H1 (cell line): ENCODE measurements around the gene THRB. TPM values are rescaled to one million over a fixed set of nuclear protein-coding genes. Genes with fewer than 3 reads are reported as not detected.

Experiments used
- CTCF ChIA-PET: fragments of 300-600 bp; sonication (Branson Sonifier 250); formaldehyde crosslinking; loops from one replicate; lab custom pipeline; 2021; ENCODE audit not compliant: partially characterized antibody; lab: Charles Lee
- POLR2A ChIA-PET: fragments of 300-600 bp; sonication (Branson Sonifier 250); formaldehyde crosslinking; loops from one replicate; lab custom pipeline; 2021; ENCODE audit warnings: inconsistent platforms; ENCODE audit not compliant: partially characterized antibody; lab: Charles Lee
- DNase-seq, 2 experiments: peaks; one replicate each; pipeline versions ENCODE4 v3.0.0 to v3.0.0-alpha.2; 2010 to 2022; ENCODE audit warnings: low spot score in 2 of 2, low read depth in 1 of 2, mixed read lengths in 1 of 2
- FAIRE-seq: peaks from 2 replicates; lab custom pipeline; 2011; peaks lifted over from hg19 to GRCh38; lab: Jason Lieb, UNC
- H2AFZ ChIP-seq: 2 replicates; pipeline ENCODE4 v1.8.1; 2012; ENCODE audit warnings: low read length, inconsistent platforms
- H2AK5ac ChIP-seq: 2 replicates; pipeline ENCODE4 v1.6.1; 2013; ENCODE audit warnings: low read depth, low read length
- H2BK120ac ChIP-seq: replicated peaks from 2 replicates; pipeline ENCODE3; 2013; ENCODE audit warnings: low read depth, low read length, inconsistent platforms
- H2BK12ac ChIP-seq: 2 replicates; pipeline ENCODE4 v1.6.1; 2013; ENCODE audit warnings: low read depth, low read length
- H2BK15ac ChIP-seq: 2 replicates; pipeline ENCODE4 v1.6.1; 2013; ENCODE audit warnings: low read length
- H2BK20ac ChIP-seq: 2 replicates; pipeline ENCODE4 v1.6.1; 2013; ENCODE audit warnings: low read length
- H2BK5ac ChIP-seq: 2 replicates; pipeline ENCODE4 v1.6.1; 2013; ENCODE audit warnings: low read depth, low read length
- H3K14ac ChIP-seq: 2 replicates; pipeline ENCODE4 v1.6.1; 2013; ENCODE audit warnings: inconsistent platforms; ENCODE audit not compliant: insufficient read length
- H3K18ac ChIP-seq: 2 replicates; pipeline ENCODE4 v1.6.1; 2013; ENCODE audit warnings: low read length; ENCODE audit errors: extremely low read depth
- H3K23ac ChIP-seq: 2 replicates; pipeline ENCODE4 v1.6.1; 2013; ENCODE audit warnings: inconsistent platforms; ENCODE audit not compliant: insufficient read length
- H3K23me2 ChIP-seq: 2 replicates; pipeline ENCODE4 v1.6.1; 2013; ENCODE audit warnings: low read depth, low read length
- H3K27ac ChIP-seq: 2 replicates; pipeline ENCODE4 v1.6.1; 2011; ENCODE audit warnings: low read depth, low read length, inconsistent platforms
- H3K27me3 ChIP-seq, 4 experiments: replicated peaks in 1 of 4; 1 replicate in 1 of 4; 2 replicates in 3 of 4; pipeline versions ENCODE4 v1.6.1 to v1.8.1; 2011 to 2013; ENCODE audit warnings: low read length in 3 of 4, mild to moderate bottlenecking in 3 of 4, inconsistent platforms in 2 of 4, mixed read lengths in 2 of 4, moderate library complexity in 1 of 4; ENCODE audit not compliant: control insufficient read depth in 3 of 4, insufficient read depth in 3 of 4; ENCODE audit errors: extremely low read depth in 1 of 4
- H3K36me3 ChIP-seq, 4 experiments: 2 replicates each; pipeline versions ENCODE4 v1.6.1 to v1.8.1; 2011 to 2013; ENCODE audit warnings: mild to moderate bottlenecking in 4 of 4, low read length in 3 of 4, moderate library complexity in 2 of 4, control low read depth in 1 of 4, inconsistent platforms in 1 of 4; ENCODE audit not compliant: insufficient read depth in 4 of 4, control insufficient read depth in 2 of 4
- H3K4ac ChIP-seq: replicated peaks from 2 replicates; pipeline ENCODE3; 2013; ENCODE audit warnings: low read length, low read depth, mixed read lengths, inconsistent platforms; ENCODE audit not compliant: insufficient read length
- H3K4me1 ChIP-seq, 4 experiments: replicated peaks in 1 of 4; 1 replicate in 1 of 4; 2 replicates in 3 of 4; pipeline versions ENCODE4 v1.6.1 to v1.8.1; 2011 to 2013; ENCODE audit warnings: low read length in 3 of 4, inconsistent platforms in 2 of 4, mixed read lengths in 1 of 4; ENCODE audit not compliant: insufficient read depth in 4 of 4, control insufficient read depth in 3 of 4
- H3K4me2 ChIP-seq, 2 experiments: 2 replicates each; pipeline versions ENCODE4 v1.6.1 to v1.8.1; 2011 to 2013; ENCODE audit warnings: low read depth in 2 of 2, low read length in 2 of 2, control low read depth in 1 of 2, inconsistent platforms in 1 of 2, mild to moderate bottlenecking in 1 of 2; ENCODE audit not compliant: insufficient read depth in 1 of 2
- H3K4me3 ChIP-seq, 4 experiments: fragments of 200-600, 300-600 bp in 1 of 4; sonication (generic), shearing (Covaris generic), sonication (Bioruptor Twin) in 1 of 4; 2 replicates each; pipeline versions ENCODE4 v1.5.1 to v1.8.1; 2011 to 2016; ENCODE audit warnings: low read length in 4 of 4, low read depth in 3 of 4, control low read depth in 2 of 4, inconsistent platforms in 2 of 4, mild to moderate bottlenecking in 2 of 4, mixed read lengths in 1 of 4, moderate library complexity in 1 of 4; ENCODE audit not compliant: insufficient read depth in 2 of 4; ENCODE audit errors: extremely low read depth in 1 of 4
- H3K56ac ChIP-seq: replicated peaks from 2 replicates; pipeline ENCODE3; 2013; ENCODE audit warnings: low read depth, mild to moderate bottlenecking, mixed read lengths, low read length, inconsistent platforms; ENCODE audit not compliant: insufficient read length
- H3K79me1 ChIP-seq: 2 replicates; pipeline ENCODE4 v1.6.1; 2013; ENCODE audit warnings: low read depth, low read length, control low read depth
- H3K79me2 ChIP-seq, 2 experiments: 2 replicates each; pipeline versions ENCODE4 v1.6.1 to v1.8.1; 2012 to 2013; ENCODE audit warnings: low read length in 2 of 2, mild to moderate bottlenecking in 2 of 2, inconsistent platforms in 1 of 2; ENCODE audit not compliant: insufficient read depth in 2 of 2, control insufficient read depth in 1 of 2
- H3K9ac ChIP-seq, 4 experiments: replicated peaks in 1 of 4; 1 replicate in 1 of 4; 2 replicates in 3 of 4; pipeline versions ENCODE4 v1.6.1 to v1.8.1; 2011 to 2013; ENCODE audit warnings: low read depth in 3 of 4, low read length in 3 of 4, control low read depth in 2 of 4, mild to moderate bottlenecking in 2 of 4, moderate library complexity in 2 of 4, inconsistent platforms in 1 of 4; ENCODE audit errors: extremely low read depth in 1 of 4
- H3K9me3 ChIP-seq, 2 experiments: 2 replicates each; pipeline versions ENCODE4 v1.6.1 to v1.8.1; 2012 to 2013; ENCODE audit warnings: mild to moderate bottlenecking in 2 of 2, moderate library complexity in 2 of 2, control low read depth in 1 of 2, inconsistent platforms in 1 of 2, low read depth in 1 of 2, low read length in 1 of 2, mixed read lengths in 1 of 2; ENCODE audit not compliant: insufficient read depth in 2 of 2
- H4K20me1 ChIP-seq, 2 experiments: replicated peaks in 1 of 2; 2 replicates each; pipeline versions ENCODE3 to v1.8.1; 2011 to 2013; ENCODE audit warnings: inconsistent platforms in 2 of 2, low read length in 2 of 2, mild to moderate bottlenecking in 1 of 2; ENCODE audit not compliant: insufficient read depth in 2 of 2, control insufficient read depth in 1 of 2
- H4K5ac ChIP-seq: 2 replicates; pipeline ENCODE4 v1.6.1; 2013; ENCODE audit warnings: low read length, low read depth, mixed read lengths, inconsistent platforms; ENCODE audit not compliant: insufficient read length
- H4K8ac ChIP-seq: 2 replicates; pipeline ENCODE4 v1.8.0; 2013; ENCODE audit warnings: mild to moderate bottlenecking, moderate library complexity, low read length, inconsistent platforms; ENCODE audit not compliant: insufficient read depth; ENCODE audit errors: extremely low read depth
- H4K91ac ChIP-seq: replicated peaks from 2 replicates; pipeline ENCODE3; 2013; ENCODE audit warnings: low read length, mixed read lengths, inconsistent platforms; ENCODE audit not compliant: insufficient read length
- MAFK ChIP-seq: IDR thresholded peaks from 2 replicates; pipeline ENCODE4 v1.6.1; 2012; ENCODE audit warnings: low read depth, mild to moderate bottlenecking, improper control_type of control experiment, low read length
- TBP ChIP-seq: IDR thresholded peaks from 2 replicates; pipeline ENCODE4 v1.6.1; 2011; ENCODE audit warnings: low read depth, low read length, improper control_type of control experiment
- ZNF274 ChIP-seq: IDR thresholded peaks from 2 replicates; pipeline ENCODE4 v1.7.0; 2012; ENCODE audit warnings: low read length, borderline replicate concordance; ENCODE audit errors: extremely low read depth
- WGBS, 2 experiments: shearing (Covaris generic) in 1 of 2; methylation state at CpG; one replicate each; pipeline versions ENCODE4 v1.1.6 to v1.1.7; 2013 to 2015; ENCODE audit warnings: low lambda C conversion rate in 2 of 2, mixed read lengths in 2 of 2, inconsistent platforms in 1 of 2, low coverage in 1 of 2, missing lambda C conversion rate in 1 of 2; ENCODE audit not compliant: insufficient replicate concordance in 2 of 2, insufficient coverage in 1 of 2, insufficient read length in 1 of 2; ENCODE audit errors: extremely low coverage in 1 of 2, missing lambda C conversion rate in 1 of 2; 5-methylcytosine and 5-hydroxymethylcytosine counted together
- polyA plus RNA-seq, 7 experiments: library from polyadenylated mRNA; depleted of rRNA in 3 of 7; stranded (reverse) in 5 of 7; unstranded in 2 of 7; fragments of >200 nt in 5 of 7; fragments of 200-250 nt in 2 of 7; gene quantifications; 1 replicate in 5 of 7; 2 replicates in 1 of 7; 4 replicates in 1 of 7; pipeline versions ENCODE4 v1.2.1 to v1.2.3, GENCODE V29; 2011 to 2013; ENCODE audit warnings: missing spikeins in 2 of 7, mixed read lengths in 2 of 7
- total RNA-seq: library from RNA; stranded (reverse); fragmentation: NEBNext Ultra II Directional; extraction: Animal tissue kit (Norgen Biotek cat#: 25700); gene quantifications from 2 replicates; pipeline ENCODE4 v1.2.1, GENCODE V29; 2021

Gene THRB
- total and polyA plus RNA-seq, 2 of the 8 experiments (the other 6 are each of a cell fraction or from before 2014, with no cell fraction given), result 0.98 to 3.9 TPM

- Histone ChIP-seq H3K4me1 (no peaks in the 10 kb centered on the region), H3K36me3 (no peaks in the 10 kb centered on the region), H4K8ac (no peak overlapping the region), H3K4me2 (no peak overlapping the region), H2BK5ac (no peak overlapping the region), H3K56ac (no peak overlapping the region), H4K5ac (no peak overlapping the region), H3K23ac (no peak overlapping the region), H3K23me2 (no peaks in the 10 kb centered on the region), H2BK15ac (no peak overlapping the region), H2BK20ac (no peak overlapping the region), H3K27me3 (no peaks in the 10 kb centered on the region), H3K79me1 (no peaks in the 10 kb centered on the region), H3K9ac (no peak overlapping the region), H3K9me3 (peaks cover 6 to 21% of the 10 kb centered on the region in 2 experiments; a peak in 2 of 4 replicates), H2BK12ac (no peak overlapping the region), H4K91ac (no peak overlapping the region), H4K20me1 (no peaks in the 10 kb centered on the region), H3K79me2 (no peaks in the 10 kb centered on the region), H2BK120ac (no peak overlapping the region), H2AFZ (no peak overlapping the region), H3K4me3 (no peak overlapping the region), H3K18ac (no peak overlapping the region), H3K4ac (no peak overlapping the region), H3K14ac (no peak overlapping the region), H3K27ac (no peak overlapping the region), H2AK5ac (no peak overlapping the region)
- 74% methylated on average over 5 of the region's 5 CpGs; no CpG with 5 or more reads in 1 of the 2 experiments for WGBS, 2 experiments
- ChIA-PET CTCF (interaction anchor here (1.2 to 3.8 kb wide), 3 partner anchors 14 to 38 kb away, joined by 3 to 21 read pairs (median 13); no protein-coding TSS in a partner anchor), POLR2A (no interaction called here)
- TF ChIP-seq ZNF274 (no peak), TBP (no peak), MAFK (no peak)
- FAIRE-seq (no peak), DNase-seq (no peak)
Observed at GRCh38 chr3:24199775-24200247, 294.8 kb downstream of the THRB start.
